GM12878 (cell line): Measurements from ENCODE around the gene PLPP3. TPM values are rescaled to one million over a fixed set of nuclear protein-coding genes. Genes with fewer than 3 reads are reported as not detected.

Experiments used
- ATAC-seq: fragments of 200-7000 bp; cut with Tn5 transposase; 3 replicates; pipeline ENCODE4 v1.9.1; 2020; ENCODE audit warnings: mild to moderate bottlenecking, moderate library complexity
- BruUV-seq: library from RNA; stranded (reverse); fragments of 400-500 nt; replicated peaks from 2 replicates; lab custom pipeline; 2021; lab: Mats Ljungman, UMichigan
- CTCF ChIA-PET: fragments of 300-600 bp; sonication (Branson Sonifier 250); formaldehyde crosslinking; extraction: SDS; loops from one replicate; lab custom pipeline; 2021; ENCODE audit warnings: inconsistent platforms; lab: Yijun Ruan, JAX
- POLR2A ChIA-PET: fragments of 350-600 bp; formaldehyde crosslinking; extraction: SDS; loops from one replicate; lab custom pipeline; 2021; ENCODE audit warnings: inconsistent platforms; lab: Charles Lee
- RAD21 ChIA-PET: fragments of 300-600 bp; sonication (Branson Sonifier 250); formaldehyde crosslinking; loops from one replicate; lab custom pipeline; 2023; ENCODE audit warnings: antibody characterized with exemption; ENCODE audit not compliant: unreplicated experiment; lab: Charles Lee
- SMC1A ChIA-PET: fragments of 300-600 bp; sonication (Branson Sonifier 250); formaldehyde crosslinking; loops from one replicate; lab custom pipeline; 2023; ENCODE audit not compliant: unreplicated experiment, uncharacterized antibody; lab: Charles Lee
- DNase-seq: peaks from one replicate; pipeline ENCODE4 v3.0.0-alpha.2; 2011; ENCODE audit warnings: low read depth, low spot score
- FAIRE-seq: peaks from 3 replicates; lab custom pipeline; 2011; peaks lifted over from hg19 to GRCh38; lab: Jason Lieb, UNC
- H2AFZ ChIP-seq: 2 replicates; pipeline ENCODE4 v1.6.0; 2011; ENCODE audit warnings: low read depth, low read length, control low read depth; ENCODE audit not compliant: control insufficient read depth
- H3K27ac ChIP-seq: 2 replicates; pipeline ENCODE4 v1.5.1; 2011; ENCODE audit warnings: control low read depth; ENCODE audit not compliant: control insufficient read depth, insufficient read depth
- H3K27me3 ChIP-seq, 2 experiments: replicated peaks in 1 of 2; 2 replicates each; pipeline versions ENCODE4 v1.6.0 to v1.6.1; 2011; ENCODE audit warnings: low read length in 1 of 2; ENCODE audit not compliant: control insufficient read depth in 2 of 2, insufficient read depth in 2 of 2
- H3K36me3 ChIP-seq, 2 experiments: 2 replicates each; pipeline ENCODE4 v1.5.1; 2011; ENCODE audit warnings: low read length in 1 of 2; ENCODE audit not compliant: control insufficient read depth in 2 of 2, insufficient read depth in 2 of 2
- H3K4me1 ChIP-seq: 2 replicates; pipeline ENCODE4 v1.6.1; 2011; ENCODE audit warnings: mild to moderate bottlenecking, low read length, moderate library complexity, mixed read lengths; ENCODE audit not compliant: control insufficient read depth, insufficient read depth
- H3K4me2 ChIP-seq: 2 replicates; pipeline ENCODE4 v1.6.0; 2011; ENCODE audit warnings: control low read depth; ENCODE audit not compliant: control insufficient read depth, insufficient read depth
- H3K4me3 ChIP-seq: fragments of 200-600 bp; sonication (generic); 2 replicates; pipeline ENCODE4 v1.5.1; 2016
- H3K79me2 ChIP-seq: 2 replicates; pipeline ENCODE4 v1.6.0; 2011; ENCODE audit warnings: low read length; ENCODE audit not compliant: control insufficient read depth, insufficient read depth
- H3K9ac ChIP-seq: 2 replicates; pipeline ENCODE4 v1.8.0; 2011; ENCODE audit warnings: low read length, control low read depth, mixed read lengths; ENCODE audit not compliant: control insufficient read depth, insufficient read depth
- H3K9me3 ChIP-seq: replicated peaks from 3 replicates; pipeline ENCODE4 v1.5.1; 2011; ENCODE audit warnings: mild to moderate bottlenecking, low read length; ENCODE audit not compliant: control insufficient read depth, insufficient read depth
- H4K20me1 ChIP-seq: 2 replicates; pipeline ENCODE4 v1.6.0; 2011; ENCODE audit not compliant: control insufficient read depth, insufficient read depth
- ASH2L ChIP-seq: fragments of 300-600, 200-600 bp; sonication (generic); IDR thresholded peaks from 2 replicates; pipeline ENCODE4 v1.6.1; 2017; ENCODE audit warnings: low read depth, mild to moderate bottlenecking, borderline replicate concordance
- BMI1 ChIP-seq: fragments of 450-650 bp; IDR thresholded peaks from 2 replicates; pipeline ENCODE4 v1.6.1; 2016; ENCODE audit warnings: mild to moderate bottlenecking, moderate library complexity, borderline replicate concordance
- DPF2 ChIP-seq: fragments of 450-650 bp; IDR thresholded peaks from 2 replicates; pipeline ENCODE4 v1.6.1; 2017; ENCODE audit warnings: mild to moderate bottlenecking
- EED ChIP-seq: sonication (generic); IDR thresholded peaks from 2 replicates; pipeline ENCODE4 v1.6.1; 2016; ENCODE audit warnings: antibody characterized with exemption, low read depth
- FOXK2 ChIP-seq: fragments of 450-650 bp; IDR thresholded peaks from 2 replicates; pipeline ENCODE4 v1.6.1; 2017; ENCODE audit warnings: mild to moderate bottlenecking, moderate library complexity
- HDGF ChIP-seq: fragments of 450-650 bp; IDR thresholded peaks from 2 replicates; pipeline ENCODE4 v1.6.1; 2016; ENCODE audit warnings: antibody characterized with exemption
- KDM1A ChIP-seq: fragments of 200-600 bp; sonication (generic); IDR thresholded peaks from 2 replicates; pipeline ENCODE4 v1.6.1; 2016; ENCODE audit warnings: borderline replicate concordance
- NBN ChIP-seq: fragments of 450-650 bp; IDR thresholded peaks from 2 replicates; pipeline ENCODE4 v1.6.1; 2016
- NR2C1 ChIP-seq: fragments of 450-650 bp; IDR thresholded peaks from 2 replicates; pipeline ENCODE4 v1.6.1; 2017; ENCODE audit warnings: antibody characterized with exemption, mild to moderate bottlenecking, moderate library complexity
- NR2F1 ChIP-seq: fragments of 450-650 bp; conservative IDR thresholded peaks from 2 replicates; pipeline ENCODE4 v1.6.1; 2017; ENCODE audit warnings: mild to moderate bottlenecking
- RAD51 ChIP-seq: fragments of 450-650 bp; IDR thresholded peaks from 2 replicates; pipeline ENCODE4 v1.6.1; 2016; ENCODE audit warnings: moderate library complexity, mild to moderate bottlenecking, inconsistent platforms
- SMC3 ChIP-seq: IDR thresholded peaks from 2 replicates; pipeline ENCODE4 v1.6.1; 2011; ENCODE audit warnings: low read length, improper control_type of control experiment, borderline replicate concordance
- SPI1 ChIP-seq: IDR thresholded peaks from 2 replicates; pipeline ENCODE4 v1.6.1; 2011; ENCODE audit warnings: low read depth, mild to moderate bottlenecking, low read length, moderate library complexity, borderline replicate concordance; ENCODE audit not compliant: insufficient read depth
- SRF ChIP-seq, 2 experiments: IDR thresholded peaks; 2 replicates each; pipeline ENCODE4 v1.6.1; 2011; ENCODE audit warnings: low read depth in 2 of 2, low read length in 2 of 2, mild to moderate bottlenecking in 1 of 2, moderate library complexity in 1 of 2
- YY1 ChIP-seq: IDR thresholded peaks from 2 replicates; pipeline ENCODE4 v1.6.1; 2011; ENCODE audit warnings: low read depth, mild to moderate bottlenecking, low read length
- ZNF24 ChIP-seq: fragments of 450-650 bp; IDR thresholded peaks from 2 replicates; pipeline ENCODE4 v1.6.1; 2017; ENCODE audit warnings: antibody characterized with exemption, mild to moderate bottlenecking
- WGBS: methylation state at CpG from one replicate; pipeline ENCODE4 v1.1.6; 2016; ENCODE audit warnings: low lambda C conversion rate; ENCODE audit not compliant: insufficient replicate concordance, insufficient coverage; ENCODE audit errors: missing lambda C conversion rate; 5-methylcytosine and 5-hydroxymethylcytosine counted together
- in situ Hi-C: fragments of 300-500 bp; cut with MboI; formaldehyde crosslinking; loops from 9 replicates; pipeline ENCODE4 v1.14.3; 2018; ENCODE audit warnings: mixed read lengths
- intact Hi-C: fragments of 100-400 bp; cut with micrococcal nuclease; formaldehyde crosslinking; loops from one replicate; pipeline ENCODE4 v1.14.2; 2022; ENCODE audit not compliant: unreplicated experiment
- polyA plus RNA-seq, 11 experiments: library from polyadenylated mRNA; depleted of rRNA in 4 of 11; unstranded in 6 of 11; stranded (reverse) in 5 of 11; fragments of >200 nt; fragmentation: Nextera tagmentation in 4 of 11; fragmentation: Illumina TruSeq in 1 of 11; extraction: Ambion mirVana in 4 of 11; extraction: Trizol in 1 of 11; gene quantifications; 1 replicate in 1 of 11; 2 replicates in 10 of 11; pipeline versions ENCODE4 v1.2.1 to v1.2.3, GENCODE V29; 2011 to 2016; ENCODE audit warnings: inconsistent platforms in 2 of 11, missing spikeins in 2 of 11, low read depth in 1 of 11
- total RNA-seq, 4 experiments: library from RNA; depleted of rRNA in 3 of 4; stranded (reverse); fragments of >200 nt in 3 of 4; fragmentation: Illumina TruSeq in 1 of 4; extraction: Trizol in 1 of 4; gene quantifications; 2 replicates each; pipeline versions ENCODE4 v1.2.1 to v1.2.3, GENCODE V29; 2013 to 2021
- TF ChIP-seq, protein P1 (sequence below): fragments of 450-650 bp; formaldehyde crosslinking; IDR thresholded peaks from 2 replicates; pipeline ENCODE4 v1.5.0; 2022; ENCODE audit warnings: mild to moderate bottlenecking, missing genetic modification characterization
- TF ChIP-seq, protein P2 (sequence below): fragments of 450-650 bp; conservative IDR thresholded peaks from 2 replicates; pipeline ENCODE4 v1.6.1; 2017; ENCODE audit warnings: mild to moderate bottlenecking, moderate library complexity
- TF ChIP-seq, protein P3 (sequence below): fragments of 450-650 bp; IDR thresholded peaks from 2 replicates; pipeline ENCODE4 v1.6.1; 2017; ENCODE audit warnings: low read depth, mild to moderate bottlenecking, moderate library complexity

The PLPP3 gene
- total and polyA plus RNA-seq, 10 of the 15 experiments (the other 5 are each of a cell fraction or from before 2014, with no cell fraction given), result 6.4 to 26.8 (median 9.5) TPM

DNA sequence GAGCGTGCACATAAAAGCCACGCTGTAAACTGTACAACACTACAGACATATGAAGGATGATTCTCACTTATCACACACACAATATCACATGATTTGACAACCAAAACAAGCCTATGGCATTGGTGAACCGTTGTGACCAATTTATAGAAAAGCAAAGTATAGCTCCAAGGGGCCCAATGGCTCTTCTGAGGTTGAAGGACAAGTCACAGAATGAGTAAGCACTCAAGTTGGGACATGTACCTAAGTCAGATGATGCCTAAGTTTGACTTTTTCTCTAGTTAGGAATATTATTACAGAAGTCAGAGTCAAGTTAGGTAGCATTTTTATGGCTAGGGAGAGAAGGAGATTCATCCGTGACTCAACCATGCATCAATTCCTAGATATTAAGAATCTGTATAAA, 45.7 kb downstream of the PLPP3 start:
- intact Hi-C loops (no loop called here), in situ Hi-C loops (no loop called here)
- no peak for FAIRE-seq
- ATAC-seq, result peak; percentile 82
- no peak for DNase-seq
- H3K27me3 ChIP-seq, result no peaks in the 10 kb centered on the region
- 51% methylated on average over 4 of the region's 4 CpGs for WGBS
- H3K9me3 ChIP-seq, result no peaks in the 10 kb centered on the region; the same call in 2 of the 3 replicates
- no peak overlapping the region for H2AFZ ChIP-seq
- POLR2A ChIA-PET, result interaction anchor here (0.6 to 2.5 kb wide), 4 partner anchors 13 to 45 kb away, joined by 3 to 10 read pairs (median 3); no protein-coding TSS in a partner anchor
- RAD21 ChIA-PET, result interaction anchor here (1.0 to 12.1 kb wide), 11 partner anchors 9 to 51 kb away, joined by 3 to 174 read pairs (median 5); partner anchors contain the start of gene PLPP3
- H3K36me3 ChIP-seq, result no peaks in the 10 kb centered on the region
- CTCF ChIA-PET, result interaction anchor here (1.4 to 12.4 kb wide), 4 partner anchors 11 to 42 kb away, joined by 3 to 116 read pairs (median 5); partner anchors contain the start of gene PLPP3
- H4K20me1 ChIP-seq, result no peaks in the 10 kb centered on the region
- H3K4me2 ChIP-seq, result 0 out of 2 replicates have a peak overlapping the region, but pooled peaks have one; percentile 19
- no peak overlapping the region for H3K9ac ChIP-seq
- H3K79me2 ChIP-seq, result no peaks in the 10 kb centered on the region
- H3K4me1 ChIP-seq, result peaks cover 2% of the 10 kb centered on the region; the same call in 1 of the 2 replicates
- no peak overlapping the region for H3K4me3 ChIP-seq
- H3K27ac ChIP-seq, result no peak overlapping the region
- no TSS peak for BruUV-seq
- SMC1A ChIA-PET, result interaction anchor here (0.7 to 25.4 kb wide), 14 partner anchors 9 to 202 kb away, joined by 3 to 342 read pairs (median 3); partner anchors contain the start of gene PLPP3
- peak; percentile 96 for TF ChIP-seq EED
- TF ChIP-seq SMC3, result no peak
- TF ChIP-seq NBN, result peak; percentile 31; the same call in 1 of the 2 replicates
- TF ChIP-seq, protein P1, sequence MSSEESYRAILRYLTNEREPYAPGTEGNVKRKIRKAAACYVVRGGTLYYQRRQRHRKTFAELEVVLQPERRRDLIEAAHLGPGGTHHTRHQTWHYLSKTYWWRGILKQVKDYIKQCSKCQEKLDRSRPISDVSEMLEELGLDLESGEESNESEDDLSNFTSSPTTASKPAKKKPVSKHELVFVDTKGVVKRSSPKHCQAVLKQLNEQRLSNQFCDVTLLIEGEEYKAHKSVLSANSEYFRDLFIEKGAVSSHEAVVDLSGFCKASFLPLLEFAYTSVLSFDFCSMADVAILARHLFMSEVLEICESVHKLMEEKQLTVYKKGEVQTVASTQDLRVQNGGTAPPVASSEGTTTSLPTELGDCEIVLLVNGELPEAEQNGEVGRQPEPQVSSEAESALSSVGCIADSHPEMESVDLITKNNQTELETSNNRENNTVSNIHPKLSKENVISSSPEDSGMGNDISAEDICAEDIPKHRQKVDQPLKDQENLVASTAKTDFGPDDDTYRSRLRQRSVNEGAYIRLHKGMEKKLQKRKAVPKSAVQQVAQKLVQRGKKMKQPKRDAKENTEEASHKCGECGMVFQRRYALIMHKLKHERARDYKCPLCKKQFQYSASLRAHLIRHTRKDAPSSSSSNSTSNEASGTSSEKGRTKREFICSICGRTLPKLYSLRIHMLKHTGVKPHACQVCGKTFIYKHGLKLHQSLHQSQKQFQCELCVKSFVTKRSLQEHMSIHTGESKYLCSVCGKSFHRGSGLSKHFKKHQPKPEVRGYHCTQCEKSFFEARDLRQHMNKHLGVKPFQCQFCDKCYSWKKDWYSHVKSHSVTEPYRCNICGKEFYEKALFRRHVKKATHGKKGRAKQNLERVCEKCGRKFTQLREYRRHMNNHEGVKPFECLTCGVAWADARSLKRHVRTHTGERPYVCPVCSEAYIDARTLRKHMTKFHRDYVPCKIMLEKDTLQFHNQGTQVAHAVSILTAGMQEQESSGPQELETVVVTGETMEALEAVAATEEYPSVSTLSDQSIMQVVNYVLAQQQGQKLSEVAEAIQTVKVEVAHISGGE (CRISPR knock-in tag), result no peak
- peak; percentile 83 for TF ChIP-seq DPF2
- peak; percentile 92 for TF ChIP-seq NR2F1
- TF ChIP-seq FOXK2, result no peak
- TF ChIP-seq, protein P2, sequence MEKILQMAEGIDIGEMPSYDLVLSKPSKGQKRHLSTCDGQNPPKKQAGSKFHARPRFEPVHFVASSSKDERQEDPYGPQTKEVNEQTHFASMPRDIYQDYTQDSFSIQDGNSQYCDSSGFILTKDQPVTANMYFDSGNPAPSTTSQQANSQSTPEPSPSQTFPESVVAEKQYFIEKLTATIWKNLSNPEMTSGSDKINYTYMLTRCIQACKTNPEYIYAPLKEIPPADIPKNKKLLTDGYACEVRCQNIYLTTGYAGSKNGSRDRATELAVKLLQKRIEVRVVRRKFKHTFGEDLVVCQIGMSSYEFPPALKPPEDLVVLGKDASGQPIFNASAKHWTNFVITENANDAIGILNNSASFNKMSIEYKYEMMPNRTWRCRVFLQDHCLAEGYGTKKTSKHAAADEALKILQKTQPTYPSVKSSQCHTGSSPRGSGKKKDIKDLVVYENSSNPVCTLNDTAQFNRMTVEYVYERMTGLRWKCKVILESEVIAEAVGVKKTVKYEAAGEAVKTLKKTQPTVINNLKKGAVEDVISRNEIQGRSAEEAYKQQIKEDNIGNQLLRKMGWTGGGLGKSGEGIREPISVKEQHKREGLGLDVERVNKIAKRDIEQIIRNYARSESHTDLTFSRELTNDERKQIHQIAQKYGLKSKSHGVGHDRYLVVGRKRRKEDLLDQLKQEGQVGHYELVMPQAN, result no peak
- no peak for TF ChIP-seq ZNF24
- TF ChIP-seq, protein P3, sequence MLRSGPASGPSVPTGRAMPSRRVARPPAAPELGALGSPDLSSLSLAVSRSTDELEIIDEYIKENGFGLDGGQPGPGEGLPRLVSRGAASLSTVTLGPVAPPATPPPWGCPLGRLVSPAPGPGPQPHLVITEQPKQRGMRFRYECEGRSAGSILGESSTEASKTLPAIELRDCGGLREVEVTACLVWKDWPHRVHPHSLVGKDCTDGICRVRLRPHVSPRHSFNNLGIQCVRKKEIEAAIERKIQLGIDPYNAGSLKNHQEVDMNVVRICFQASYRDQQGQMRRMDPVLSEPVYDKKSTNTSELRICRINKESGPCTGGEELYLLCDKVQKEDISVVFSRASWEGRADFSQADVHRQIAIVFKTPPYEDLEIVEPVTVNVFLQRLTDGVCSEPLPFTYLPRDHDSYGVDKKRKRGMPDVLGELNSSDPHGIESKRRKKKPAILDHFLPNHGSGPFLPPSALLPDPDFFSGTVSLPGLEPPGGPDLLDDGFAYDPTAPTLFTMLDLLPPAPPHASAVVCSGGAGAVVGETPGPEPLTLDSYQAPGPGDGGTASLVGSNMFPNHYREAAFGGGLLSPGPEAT, result no peak; the same call in 1 of the 2 replicates
- no peak for TF ChIP-seq YY1
- TF ChIP-seq NR2C1, result no peak
- TF ChIP-seq BMI1, result peak; percentile 54; the same call in 1 of the 2 replicates
- no peak for TF ChIP-seq SRF (IDR thresholded peaks at IDR 0.05; ENCODE audit: low read depth in 2 of 2, low read length in 2 of 2)
- no peak for TF ChIP-seq ASH2L
- no peak for TF ChIP-seq SPI1
- TF ChIP-seq KDM1A, result no peak
- no peak for TF ChIP-seq HDGF
- TF ChIP-seq RAD51, result peak; percentile 67; the same call in 1 of the 2 replicates
